ENCODE measurements around the gene CLEC1A.

DNA sequence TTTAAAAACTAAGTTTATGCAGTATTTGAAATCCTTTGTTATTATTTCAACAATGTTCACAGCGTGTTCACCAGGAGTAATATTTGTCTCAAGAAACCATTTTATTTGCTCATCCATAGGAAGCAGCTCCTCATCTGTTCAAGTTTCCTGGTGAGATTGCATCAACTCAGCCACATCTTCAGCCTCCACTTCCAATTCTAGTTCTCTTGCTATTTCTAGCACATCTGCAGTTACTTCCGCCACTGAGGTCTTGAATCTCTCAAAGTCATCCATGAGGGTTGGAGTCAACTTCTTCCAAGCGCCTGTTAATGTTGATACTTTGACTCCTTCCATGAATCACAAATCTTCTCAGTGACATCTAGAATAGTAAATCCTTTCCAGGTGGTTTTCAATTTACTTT, 50.3 kb downstream of the CLEC1A start:
- TF ChIP-seq ZNF274 (IDR thresholded peaks at IDR 0.05; ENCODE audit: low read depth, low read length) = no peak
- TF ChIP-seq SUZ12 (IDR thresholded peaks at IDR 0.05; ENCODE audit: extremely low read depth, insufficient read depth, insufficient read length) = no peak
- TF ChIP-seq YY1 (IDR thresholded peaks at IDR 0.05; ENCODE audit: insufficient read depth, insufficient read length) = no peak
